HG03097 (cell line): ENCODE measurements around the gene NHS.
"Not testable (repeated sequence)": the region's sequence is repeated elsewhere in the genome, so short reads cannot be mapped to it uniquely, and the experiment has no call there.

Source experiments
- ATAC-seq: cut with Tn5 transposase; IDR thresholded peaks from one replicate; pipeline ENCODE4 v1.9.1; 2021; ENCODE audit not compliant: unreplicated experiment, low FRiP score

The NHS gene

GRCh38 chrX:17443556-17443955 is 68.6 kb downstream of the NHS start:
- ATAC-seq: no peak

- not testable (repeated sequence) for ATAC-seq
Measured at GRCh38 chrX:17446269-17446668, 71.3 kb downstream of the NHS start.

- ATAC-seq: no peak
Measured at GRCh38 chrX:17448188-17448587, 73.2 kb downstream of the NHS start.

GRCh38 chrX:17449866-17450265 is 74.9 kb downstream of the NHS start:
- ATAC-seq: no peak

- ATAC-seq: no peak
Measured at GRCh38 chrX:17453788-17454187, 78.8 kb downstream of the NHS start.

GRCh38 chrX:17456526-17456925 is 81.5 kb downstream of the NHS start:
- no peak for ATAC-seq

- ATAC-seq: no peak
Measured at GRCh38 chrX:17459008-17459611, 84.1 kb downstream of the NHS start.

- no peak for ATAC-seq
Measured at GRCh38 chrX:17459661-17460060, 84.7 kb downstream of the NHS start.

- ATAC-seq: no peak
Measured at GRCh38 chrX:17462881-17463280, 87.9 kb downstream of the NHS start.

GRCh38 chrX:17464194-17464593 is 89.2 kb downstream of the NHS start:
- ATAC-seq: no peak

GRCh38 chrX:17465201-17465600 is 90.2 kb downstream of the NHS start:
- no peak for ATAC-seq

- ATAC-seq: no peak
Measured at GRCh38 chrX:17465802-17466201, 90.8 kb downstream of the NHS start.

- ATAC-seq: no peak
Measured at GRCh38 chrX:17470136-17470535, 95.1 kb downstream of the NHS start.

GRCh38 chrX:17471121-17471520 is 96.1 kb downstream of the NHS start:
- no peak for ATAC-seq

GRCh38 chrX:17471861-17472260 is 96.9 kb downstream of the NHS start:
- ATAC-seq: no peak

- no peak for ATAC-seq
Measured at GRCh38 chrX:17472424-17472823, 97.4 kb downstream of the NHS start.

GRCh38 chrX:17473021-17473420 is 98.0 kb downstream of the NHS start:
- no peak for ATAC-seq

GRCh38 chrX:17474892-17475291 is 99.9 kb downstream of the NHS start:
- no peak for ATAC-seq

- no peak for ATAC-seq
Measured at GRCh38 chrX:17475449-17476217, 100.6 kb downstream of the NHS start.

- no peak for ATAC-seq
Measured at GRCh38 chrX:17476411-17476810, 101.4 kb downstream of the NHS start.

GRCh38 chrX:17481086-17481485 is 106.1 kb downstream of the NHS start:
- ATAC-seq: no peak

- ATAC-seq: no peak
Measured at GRCh38 chrX:17484592-17484991, 109.6 kb downstream of the NHS start.
